NCI-H526 treated with DMSO at 0.1 percent for 48 hours (cell line): Measurements from ENCODE around the gene RGS17.
"Not testable (repeated sequence)": the region's sequence is repeated elsewhere in the genome, so short reads cannot be mapped to it uniquely, and the experiment has no call there.

Experiments used
- DNase-seq: peaks from one replicate; lab custom pipeline; 2025; lab: John Stamatoyannopoulos, UW

The RGS17 gene

DNA sequence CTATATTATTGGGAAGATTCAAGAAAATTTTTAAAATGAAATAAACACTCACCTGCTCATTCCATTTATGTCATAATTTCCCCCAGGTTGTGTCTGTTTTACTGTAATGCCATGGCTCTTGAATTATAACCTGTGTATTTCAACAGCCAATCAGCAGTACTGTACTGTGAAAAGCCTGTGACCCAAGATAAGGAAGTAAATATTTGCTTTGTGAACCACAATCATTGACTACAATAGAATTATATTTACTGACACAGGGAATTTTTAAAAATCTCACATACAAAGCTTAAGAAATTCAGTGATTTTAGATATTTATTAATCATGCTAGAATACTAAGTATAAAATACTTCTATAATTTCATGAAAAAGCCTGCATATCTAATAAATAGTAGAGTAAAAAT is 6.0 kb downstream of the RGS17 start:
- DNase-seq: no peak

DNA sequence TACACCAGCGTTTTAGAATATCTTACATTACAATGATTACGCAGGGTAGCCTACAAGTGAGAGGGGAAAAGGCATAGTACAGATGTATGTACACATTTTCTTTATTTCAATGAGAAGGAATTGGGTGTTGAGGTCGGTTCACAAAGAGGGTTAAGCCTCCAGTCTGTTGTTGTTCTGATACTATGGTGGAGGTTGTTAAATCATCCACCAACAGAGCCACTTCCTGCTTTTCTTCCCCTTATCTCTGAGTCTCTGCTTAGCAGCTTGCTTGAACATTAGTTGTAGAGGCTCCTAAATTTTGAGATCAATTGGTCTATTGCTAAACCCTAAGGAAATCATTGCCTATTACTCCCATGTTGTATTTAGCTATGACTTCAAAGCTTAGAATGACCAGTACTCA is 7.3 kb downstream of the RGS17 start:
- DNase-seq: no peak

- no peak for DNase-seq
Measured at GRCh38 chr6:153121311-153121710, 9.8 kb downstream of the RGS17 start.

DNA sequence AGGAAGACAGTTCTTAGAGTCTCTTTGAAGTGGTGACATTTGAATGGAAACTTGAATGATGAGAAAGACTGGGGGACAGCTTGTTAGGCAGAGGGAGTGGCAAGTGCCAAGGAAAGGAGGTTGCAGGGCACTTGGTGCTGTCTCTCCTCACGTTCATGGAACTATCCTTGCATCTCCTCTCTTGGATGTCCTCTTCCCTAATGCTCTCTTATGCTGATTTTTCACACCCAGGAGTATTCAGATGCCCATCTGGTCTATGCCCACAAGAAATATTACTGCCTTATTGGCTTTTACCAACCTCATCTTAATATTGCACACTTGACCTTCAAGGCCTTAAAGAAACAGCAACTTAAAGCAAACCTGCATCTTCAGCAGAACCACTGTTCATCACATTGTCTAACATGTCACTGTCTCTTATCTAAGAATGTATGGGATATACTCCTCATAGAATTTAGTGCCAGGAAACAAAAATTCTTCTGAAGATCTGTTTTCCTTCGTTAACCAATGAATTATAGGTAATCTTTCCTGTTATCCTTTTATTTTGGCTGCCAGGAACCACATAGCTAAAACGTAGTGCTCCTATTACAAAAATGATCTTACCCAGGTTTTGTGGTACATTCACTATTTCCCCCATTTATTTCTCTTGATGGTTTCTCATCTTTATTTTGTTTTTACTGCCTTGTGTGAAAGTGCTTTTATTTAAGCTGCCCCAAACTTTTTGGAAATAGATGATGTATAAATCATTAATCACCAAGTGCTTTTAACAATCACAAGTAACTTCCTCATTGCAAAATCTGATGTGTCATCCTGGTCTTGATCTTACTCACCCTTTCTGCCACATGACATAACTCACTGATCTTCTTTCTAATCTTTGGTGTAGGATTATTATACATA is 12.8 kb downstream of the RGS17 start:
- DNase-seq: no peak

DNA sequence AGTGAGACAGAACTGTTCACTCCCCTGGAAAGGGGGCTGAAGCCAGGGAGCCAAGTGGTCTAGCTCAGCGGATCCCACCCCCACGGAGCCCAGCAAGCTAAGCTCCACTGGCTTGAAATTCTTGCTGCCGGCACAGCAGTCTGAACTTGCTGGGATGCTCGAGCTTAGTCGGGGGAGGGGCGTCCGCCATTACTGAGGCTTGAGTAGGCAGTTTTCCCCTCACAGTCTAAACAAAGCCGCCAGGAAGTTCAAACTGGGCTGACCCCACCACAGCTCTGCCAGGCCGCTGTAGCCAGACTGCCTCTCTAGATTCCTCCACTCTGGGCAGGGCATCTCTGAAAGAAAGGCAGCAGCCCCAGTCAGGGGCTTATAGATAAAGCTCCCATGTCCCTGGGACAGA is 20.0 kb downstream of the RGS17 start:
- not testable (repeated sequence) for DNase-seq

DNA sequence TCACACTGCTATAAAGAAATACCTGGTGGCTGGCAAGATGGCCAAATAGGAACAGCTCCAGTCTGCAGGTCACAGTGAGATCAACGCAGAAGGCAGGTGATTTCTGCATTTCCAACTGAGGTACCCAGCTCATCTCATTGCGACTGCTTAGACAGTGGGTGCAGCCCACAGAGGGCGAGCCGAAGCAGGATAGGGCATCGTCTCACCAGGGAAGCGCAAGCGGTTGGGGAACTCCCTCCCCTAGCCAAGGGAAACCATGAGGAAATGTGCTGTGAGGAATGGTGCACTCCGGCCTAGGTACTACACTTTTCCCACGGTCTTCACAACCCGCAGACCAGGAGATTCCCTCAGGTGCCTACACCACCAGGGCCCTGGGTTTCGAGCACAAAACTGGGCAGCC is 20.5 kb downstream of the RGS17 start:
- DNase-seq: not testable (repeated sequence)

GRCh38 chr6:153108315-153108714 is 22.8 kb downstream of the RGS17 start:
- no peak for DNase-seq

DNA sequence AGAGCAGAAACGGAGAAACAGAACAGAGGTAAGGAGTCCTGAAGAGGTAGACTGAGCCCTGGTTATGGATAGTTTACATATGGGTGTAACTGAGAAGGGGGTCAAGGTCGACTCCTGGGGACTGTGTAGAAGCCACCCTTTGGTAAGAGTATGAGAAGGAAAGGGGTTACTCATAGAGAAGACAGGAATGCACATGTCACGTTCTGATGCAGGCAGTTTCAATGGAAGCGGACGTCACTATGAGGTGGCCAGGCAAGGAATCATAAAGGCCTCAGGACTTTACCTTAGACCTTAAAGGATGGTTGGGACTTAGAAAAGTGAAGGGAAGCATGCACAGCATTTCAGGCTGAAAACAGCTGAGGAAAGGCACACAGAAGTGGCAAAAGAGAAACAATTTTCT is 25.1 kb downstream of the RGS17 start:
- no peak for DNase-seq

- no peak for DNase-seq
Measured at GRCh38 chr6:153104220-153104619, 26.9 kb downstream of the RGS17 start.

GRCh38 chr6:153103319-153103655 is 27.8 kb downstream of the RGS17 start:
- DNase-seq: no peak

- no peak for DNase-seq
Measured at GRCh38 chr6:153102605-153103318, 28.3 kb downstream of the RGS17 start.

- DNase-seq: no peak
Measured at GRCh38 chr6:153101461-153101860, 29.6 kb downstream of the RGS17 start.

DNA sequence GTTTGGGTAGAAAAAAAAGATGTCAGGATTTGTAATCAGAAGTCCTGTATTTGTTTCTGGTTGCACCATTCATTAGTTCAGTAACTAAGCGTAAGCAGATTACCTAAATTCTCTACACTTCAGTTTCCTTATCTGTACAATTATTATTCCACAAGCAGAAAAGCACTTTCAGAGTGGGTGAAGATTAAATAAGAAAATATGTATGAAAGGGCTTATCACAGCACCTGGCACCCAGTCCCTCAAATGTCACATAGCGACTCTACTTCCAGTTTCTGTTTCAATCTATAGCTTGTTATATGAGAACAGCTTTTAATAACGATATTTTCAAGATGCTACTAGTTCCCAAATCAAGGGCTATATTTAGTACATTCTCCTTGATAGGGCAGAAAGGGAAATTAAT is 31.4 kb downstream of the RGS17 start:
- no peak for DNase-seq

DNA sequence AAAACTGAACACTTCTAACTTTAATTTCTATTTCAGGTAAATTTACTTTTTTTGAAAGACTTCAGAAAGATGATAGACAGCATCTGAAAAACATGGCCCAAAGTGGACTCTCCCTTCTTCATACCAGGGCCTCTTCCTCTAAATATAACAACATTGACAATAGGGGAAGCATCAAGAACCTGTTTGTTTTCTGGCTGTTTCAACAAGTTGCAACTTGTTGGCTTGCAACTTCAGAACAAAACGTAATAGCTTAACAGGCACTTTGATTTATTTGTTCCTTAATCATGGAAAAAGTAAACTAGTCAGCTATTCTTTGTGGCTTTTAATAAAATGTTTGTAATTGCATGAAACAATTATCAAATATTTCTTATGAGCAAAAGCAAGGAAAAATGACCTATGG is 34.3 kb downstream of the RGS17 start:
- no peak for DNase-seq

DNA sequence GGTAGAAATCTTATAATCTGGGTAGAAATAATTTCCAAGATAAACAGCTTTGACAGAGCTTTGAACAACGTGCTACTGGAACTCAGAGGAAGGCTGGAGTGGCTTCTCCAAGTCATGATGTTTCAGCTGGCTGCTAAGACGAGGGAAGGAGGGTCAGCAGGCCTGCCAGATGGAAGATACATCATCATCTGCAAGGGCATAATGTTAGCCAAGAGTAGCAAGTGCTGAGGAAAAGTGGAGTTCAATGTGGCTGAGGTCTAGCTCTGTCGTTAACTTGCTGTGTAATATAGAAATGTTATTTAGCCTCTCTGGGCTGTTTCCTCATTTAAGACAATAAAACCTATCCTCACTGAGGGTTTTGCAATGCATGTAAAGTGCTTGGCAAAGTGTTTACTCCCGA is 35.1 kb downstream of the RGS17 start:
- DNase-seq: no peak

DNA sequence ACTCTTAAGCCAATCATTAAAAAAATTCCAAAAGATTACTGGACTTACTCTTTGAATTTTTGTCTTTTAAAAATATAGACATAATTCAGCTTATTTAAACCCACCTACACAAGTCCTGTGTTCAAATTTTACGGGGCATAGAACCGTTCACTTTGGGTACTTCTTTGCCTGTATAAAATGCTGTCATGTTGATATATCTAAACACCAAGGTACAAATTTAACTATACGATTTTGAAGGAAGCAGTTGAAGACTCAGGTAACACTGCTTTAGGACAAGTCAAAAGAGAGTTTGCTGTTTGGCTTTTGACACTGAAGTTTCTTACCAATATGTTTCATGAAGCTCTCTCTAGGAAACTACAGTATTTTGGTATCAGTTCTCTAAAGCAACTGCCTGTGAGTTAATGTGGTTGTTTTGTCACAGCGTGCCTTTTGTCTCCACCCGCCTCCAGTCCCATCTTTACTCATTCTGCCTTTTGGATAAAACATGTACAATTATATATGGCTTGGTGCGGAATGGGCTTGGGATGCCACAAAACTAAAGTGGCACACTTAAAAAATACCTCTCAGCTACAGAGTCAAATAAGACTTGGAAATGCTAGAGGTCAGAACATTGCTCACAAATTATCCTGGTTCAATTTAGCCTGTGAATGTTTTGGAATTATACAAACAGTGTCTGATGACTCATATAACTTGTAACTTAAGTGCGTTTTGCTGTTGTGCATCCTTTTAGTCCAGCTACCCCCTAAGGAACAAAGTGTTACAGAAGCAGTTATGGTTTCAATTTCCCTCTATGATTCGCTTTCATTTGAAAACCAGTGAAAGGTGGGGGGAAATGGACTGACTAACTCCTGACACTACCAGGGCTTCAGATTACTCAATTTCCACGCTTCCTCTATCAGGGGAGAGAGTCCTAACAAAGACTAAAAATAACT is 38.7 kb downstream of the RGS17 start:
- no peak for DNase-seq

DNA sequence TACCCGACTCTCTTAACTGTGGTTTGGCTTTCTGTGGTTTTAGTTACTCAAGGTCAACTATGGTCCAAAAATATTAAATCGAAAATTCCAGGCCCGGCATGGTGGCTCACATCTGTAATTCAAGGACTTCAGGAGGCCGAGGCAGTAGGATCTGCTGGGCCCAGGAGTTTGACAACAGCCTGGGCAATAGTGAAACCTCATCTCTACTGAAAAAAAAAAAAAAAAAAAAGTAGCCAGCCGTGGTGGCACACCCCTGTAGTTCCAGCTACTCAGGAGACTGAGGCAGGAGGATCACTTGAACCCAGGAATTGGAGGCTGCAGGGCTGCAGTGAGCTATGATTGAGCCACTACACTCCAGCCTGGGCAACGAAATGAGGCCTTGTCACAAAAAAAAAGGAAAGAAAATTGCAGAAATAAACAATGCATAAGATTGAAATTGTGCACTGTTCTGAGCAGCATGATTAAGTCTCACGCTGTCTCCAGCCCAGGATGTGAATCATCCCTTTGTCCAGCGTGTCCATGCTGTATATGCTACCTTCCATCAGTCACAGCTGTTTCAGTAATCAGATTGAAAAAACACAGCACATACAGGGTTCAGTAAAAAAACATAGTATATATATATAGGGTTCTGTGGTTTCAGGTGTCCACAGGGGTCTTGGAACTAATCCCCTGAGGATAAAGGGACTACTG is 40.7 kb downstream of the RGS17 start:
- DNase-seq: no peak

- no peak for DNase-seq
Measured at GRCh38 chr6:153088796-153089195, 42.3 kb downstream of the RGS17 start.

DNA sequence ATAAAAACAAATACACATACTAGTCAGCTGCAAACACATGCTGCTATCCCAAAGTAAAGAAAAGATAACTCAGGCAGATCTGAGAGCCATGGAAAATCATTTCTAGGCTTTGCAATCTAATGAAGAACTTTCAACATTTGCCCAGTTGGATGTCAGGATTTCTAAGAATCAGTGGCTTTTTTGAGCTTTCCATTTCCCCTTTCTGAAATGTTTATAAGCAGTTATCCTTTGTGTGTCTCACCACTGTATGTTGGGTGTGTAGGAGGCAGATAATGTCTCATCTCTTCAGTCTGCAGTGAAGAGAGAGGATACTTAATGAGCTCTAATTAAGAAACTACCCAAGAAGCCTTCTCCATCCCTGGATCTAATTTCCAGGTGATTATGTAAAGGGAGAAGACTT is 43.6 kb downstream of the RGS17 start:
- DNase-seq: no peak

DNA sequence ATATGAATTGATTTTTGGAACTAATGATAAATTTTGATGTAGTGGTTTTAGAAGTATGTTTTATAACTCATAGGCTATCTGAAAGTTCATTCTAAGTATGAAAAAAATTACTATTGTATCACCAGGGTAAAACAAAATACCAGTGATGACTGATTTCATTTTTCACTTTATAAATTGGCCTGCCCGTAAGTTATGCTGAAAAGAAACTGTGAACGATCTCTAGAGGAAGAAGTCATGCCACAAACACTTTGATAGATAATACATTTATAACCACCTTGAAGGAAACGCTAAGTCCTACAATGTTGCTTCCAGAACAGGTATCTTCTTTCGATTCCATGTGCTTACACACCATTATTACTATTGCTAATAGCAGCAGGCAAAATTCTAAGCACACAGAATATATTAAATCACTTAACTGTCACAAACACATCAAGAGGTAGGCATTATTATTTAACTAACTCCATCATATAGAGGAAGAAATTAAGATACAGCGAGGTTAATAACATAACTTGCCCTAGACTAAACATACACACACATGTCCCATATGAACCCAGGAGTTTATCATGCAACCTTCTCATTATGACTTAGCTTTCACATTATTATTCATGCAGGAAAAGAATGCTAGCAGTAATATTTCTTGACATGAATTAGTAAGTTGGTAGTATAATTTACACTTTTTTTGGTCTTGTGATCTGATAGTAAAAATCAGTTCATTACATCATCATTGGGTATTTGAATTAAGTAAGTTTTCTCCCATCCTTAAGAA is 44.7 kb downstream of the RGS17 start:
- DNase-seq: no peak

DNA sequence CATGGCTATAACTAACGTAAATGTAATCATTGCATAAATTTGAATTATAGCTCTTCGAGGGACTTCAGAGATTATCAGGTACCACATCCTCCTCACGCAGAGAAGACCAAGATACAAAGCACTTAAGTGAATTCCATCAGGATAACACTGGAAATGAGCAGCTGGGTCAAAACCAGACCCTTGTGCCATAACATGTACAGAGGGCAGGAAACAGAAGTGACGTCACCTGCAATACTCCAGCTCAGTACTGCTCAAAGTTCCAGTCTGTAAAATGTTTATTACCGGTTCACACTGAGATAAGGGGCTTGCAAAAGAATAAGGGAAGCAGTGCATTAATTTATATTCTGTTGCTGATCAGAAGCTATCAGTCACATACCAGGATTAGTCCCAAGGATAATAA is 45.8 kb downstream of the RGS17 start:
- DNase-seq: no peak
